PC-3 (cell line): ENCODE data around the gene RTN4. TPM values are rescaled to one million over a fixed set of nuclear protein-coding genes. Genes with fewer than 3 reads are reported as not detected.

Source experiments
- ATAC-seq: fragments of 200-7000 bp; cut with Tn5 transposase; 2 replicates; pipeline ENCODE4 v1.9.1; 2020; ENCODE audit warnings: mild to moderate bottlenecking, moderate library complexity
- BruUV-seq: library from RNA; stranded (reverse); fragments of 400-500 nt; replicated peaks from 2 replicates; lab custom pipeline; 2021; lab: Mats Ljungman, UMichigan
- CTCF ChIA-PET: fragments of 300-600 bp; sonication (Branson Sonifier 250); formaldehyde crosslinking; loops from one replicate; lab custom pipeline; 2022; ENCODE audit warnings: antibody characterized with exemption; lab: Charles Lee
- POLR2A ChIA-PET: fragments of 300-600 bp; sonication (Branson Sonifier 250); formaldehyde crosslinking; loops from one replicate; lab custom pipeline; 2022; ENCODE audit warnings: antibody characterized with exemption; ENCODE audit not compliant: unreplicated experiment; lab: Charles Lee
- DNase-seq: peaks from one replicate; pipeline ENCODE4 v3.0.0-alpha.2; 2015
- H2AFZ ChIP-seq: fragments of 300-600 bp; sonication (generic); 2 replicates; pipeline ENCODE4 v1.6.0; 2016; ENCODE audit warnings: antibody characterized with exemption, low read length
- H3F3A ChIP-seq: fragments of 300-600 bp; sonication (generic); one replicate; pipeline ENCODE4 v1.6.0; 2017; ENCODE audit warnings: antibody characterized with exemption, low read length, control low read depth, mild to moderate bottlenecking; ENCODE audit not compliant: unreplicated experiment
- H3K27ac ChIP-seq: fragments of 300-600 bp; sonication (generic); 2 replicates; pipeline ENCODE4 v1.5.1; 2016; ENCODE audit warnings: mild to moderate bottlenecking, low read length
- H3K27me3 ChIP-seq: fragments of 300-600 bp; sonication (generic); 2 replicates; pipeline ENCODE4 v1.6.1; 2016; ENCODE audit warnings: low read length, mixed read lengths
- H3K36me3 ChIP-seq: fragments of 300-600 bp; sonication (generic); 2 replicates; pipeline ENCODE4 v1.6.1; 2016; ENCODE audit warnings: low read depth, mixed run types, low read length, mixed read lengths
- H3K4me1 ChIP-seq: fragments of 300-600 bp; sonication (generic); 2 replicates; pipeline ENCODE4 v1.5.1; 2016; ENCODE audit warnings: low read length; ENCODE audit not compliant: insufficient read depth
- H3K4me2 ChIP-seq: fragments of 300-600 bp; sonication (generic); 2 replicates; pipeline ENCODE4 v1.6.0; 2016; ENCODE audit warnings: low read length
- H3K4me3 ChIP-seq: fragments of 300-600 bp; sonication (generic); 2 replicates; pipeline ENCODE4 v1.5.1; 2016; ENCODE audit warnings: mild to moderate bottlenecking, low read length, mixed read lengths
- H3K79me2 ChIP-seq: fragments of 300-600 bp; sonication (generic); 2 replicates; pipeline ENCODE4 v1.6.1; 2017; ENCODE audit warnings: low read length, mixed read lengths
- H3K9ac ChIP-seq: fragments of 300-600 bp; sonication (generic); 2 replicates; pipeline ENCODE4 v1.6.0; 2016; ENCODE audit warnings: mild to moderate bottlenecking, low read length
- H3K9me2 ChIP-seq: fragments of 300-600 bp; sonication (generic); replicated peaks from 2 replicates; pipeline ENCODE4 v1.6.1; 2016; ENCODE audit warnings: mixed run types, low read length, mixed read lengths
- H3K9me3 ChIP-seq: fragments of 300-600 bp; sonication (generic); 2 replicates; pipeline ENCODE4 v1.6.1; 2016; ENCODE audit warnings: low read length, mixed read lengths
- H4K20me1 ChIP-seq: fragments of 300-600 bp; sonication (generic); 2 replicates; pipeline ENCODE4 v1.6.1; 2016; ENCODE audit warnings: low read length, mixed read lengths
- EZH2 ChIP-seq: fragments of 300-600 bp; sonication (generic); IDR thresholded peaks from one replicate; pipeline ENCODE4 v1.6.1; 2017; ENCODE audit warnings: antibody characterized with exemption, mild to moderate bottlenecking, low read length; ENCODE audit not compliant: unreplicated experiment
- EZH2phosphoT487 ChIP-seq: fragments of 300-600 bp; sonication (generic); IDR thresholded peaks from 2 replicates; pipeline ENCODE4 v1.6.1; 2018; ENCODE audit warnings: mild to moderate bottlenecking, antibody characterized with exemption, low read length, borderline replicate concordance
- intact Hi-C: fragments of 100-400 bp; cut with micrococcal nuclease; formaldehyde crosslinking; loops from 2 replicates; pipeline ENCODE4 v1.9.0; 2023
- total RNA-seq: library from RNA; depleted of rRNA; stranded (reverse); fragments of >200 nt; gene quantifications from 2 replicates; pipeline ENCODE4 v1.2.3, GENCODE V29; 2014
- TF ChIP-seq, protein P1 (sequence below): fragments of 300-600 bp; sonication (generic); conservative IDR thresholded peaks from 2 replicates; pipeline ENCODE4 v1.5.1; 2017; ENCODE audit warnings: antibody characterized with exemption, low read depth, mild to moderate bottlenecking, low read length

The RTN4 gene
- total RNA-seq, 1 experiment from 2014 or later, result 150 TPM

DNA sequence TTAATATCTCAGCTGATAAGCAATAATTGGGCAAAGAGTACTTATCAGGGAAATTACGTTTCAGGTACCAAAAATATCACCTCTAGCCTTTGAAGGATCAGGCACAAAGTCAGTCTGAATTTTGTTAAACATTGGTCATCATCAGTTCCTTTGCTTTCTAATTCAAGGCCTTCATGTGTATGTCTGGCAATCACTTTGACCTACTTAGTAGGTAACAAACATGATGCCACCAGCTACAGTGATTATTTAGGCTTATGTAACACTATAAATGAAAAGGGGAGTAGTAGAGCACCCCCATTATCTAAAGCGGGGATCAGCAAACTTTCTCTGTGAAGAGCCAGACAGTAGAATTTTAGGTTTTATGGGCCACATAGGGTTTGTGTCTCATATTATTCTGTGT lies 75.1 kb downstream of the RTN4 start:
- ChIA-PET CTCF (interaction anchor here (0.9 kb wide), 1 partner anchor 868 kb away, joined by 3 read pairs; no protein-coding TSS in a partner anchor), POLR2A (no interaction called here)
- Histone ChIP-seq H3K79me2 (peaks cover 87% of the 10 kb centered on the region), H4K20me1 (peaks cover 13% of the 10 kb centered on the region; the same call in 1 of the 2 replicates), H3F3A (no peaks in the 10 kb centered on the region), H3K4me2 (no peak overlapping the region), H3K27me3 (no peaks in the 10 kb centered on the region), H3K27ac (no peak overlapping the region), H2AFZ (no peak overlapping the region), H3K4me3 (no peak overlapping the region), H3K9ac (no peak overlapping the region), H3K9me3 (no peaks in the 10 kb centered on the region), H3K4me1 (peaks cover 20% of the 10 kb centered on the region), H3K9me2 (no peaks in the 10 kb centered on the region), H3K36me3 (peaks cover 21% of the 10 kb centered on the region)
- no TSS peak for BruUV-seq
- no peak for DNase-seq
- TF ChIP-seq EZH2 (no peak), EZH2phosphoT487 (no peak)
- TF ChIP-seq, protein P1, sequence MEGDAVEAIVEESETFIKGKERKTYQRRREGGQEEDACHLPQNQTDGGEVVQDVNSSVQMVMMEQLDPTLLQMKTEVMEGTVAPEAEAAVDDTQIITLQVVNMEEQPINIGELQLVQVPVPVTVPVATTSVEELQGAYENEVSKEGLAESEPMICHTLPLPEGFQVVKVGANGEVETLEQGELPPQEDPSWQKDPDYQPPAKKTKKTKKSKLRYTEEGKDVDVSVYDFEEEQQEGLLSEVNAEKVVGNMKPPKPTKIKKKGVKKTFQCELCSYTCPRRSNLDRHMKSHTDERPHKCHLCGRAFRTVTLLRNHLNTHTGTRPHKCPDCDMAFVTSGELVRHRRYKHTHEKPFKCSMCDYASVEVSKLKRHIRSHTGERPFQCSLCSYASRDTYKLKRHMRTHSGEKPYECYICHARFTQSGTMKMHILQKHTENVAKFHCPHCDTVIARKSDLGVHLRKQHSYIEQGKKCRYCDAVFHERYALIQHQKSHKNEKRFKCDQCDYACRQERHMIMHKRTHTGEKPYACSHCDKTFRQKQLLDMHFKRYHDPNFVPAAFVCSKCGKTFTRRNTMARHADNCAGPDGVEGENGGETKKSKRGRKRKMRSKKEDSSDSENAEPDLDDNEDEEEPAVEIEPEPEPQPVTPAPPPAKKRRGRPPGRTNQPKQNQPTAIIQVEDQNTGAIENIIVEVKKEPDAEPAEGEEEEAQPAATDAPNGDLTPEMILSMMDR, result no peak
- no peak for ATAC-seq
- intact Hi-C loops, result no loop called here

DNA sequence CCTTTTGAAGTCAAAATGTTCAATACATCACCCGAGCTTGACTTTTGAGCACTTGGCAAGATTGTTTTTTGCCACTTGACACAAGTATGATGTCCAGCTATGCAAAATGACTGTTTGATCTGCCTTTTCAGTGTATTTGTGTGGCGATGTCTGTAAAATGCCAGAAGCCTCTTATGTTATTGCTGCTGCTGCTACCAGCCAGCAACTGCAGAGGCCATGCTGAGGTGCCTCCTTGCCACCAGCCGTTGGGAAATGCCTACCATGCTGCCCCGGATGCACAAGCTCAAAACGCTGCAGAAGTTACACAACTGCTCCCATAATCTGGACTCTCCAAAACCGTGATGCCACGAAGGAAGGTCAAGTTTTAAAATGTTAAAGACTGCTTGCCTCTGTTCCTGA lies 80.3 kb downstream of the RTN4 start:
- no TSS peak for BruUV-seq
- Histone ChIP-seq H3K4me3 (no peak overlapping the region), H3K36me3 (peaks cover 39% of the 10 kb centered on the region), H3K9ac (no peak overlapping the region), H3K79me2 (peaks cover 35% of the 10 kb centered on the region), H2AFZ (no peak overlapping the region), H3K9me2 (no peaks in the 10 kb centered on the region), H3F3A (no peaks in the 10 kb centered on the region), H3K4me2 (no peak overlapping the region), H3K9me3 (no peaks in the 10 kb centered on the region), H3K27ac (no peak overlapping the region), H3K27me3 (no peaks in the 10 kb centered on the region), H3K4me1 (peaks cover 19% of the 10 kb centered on the region), H4K20me1 (peaks cover 8% of the 10 kb centered on the region; the same call in 1 of the 2 replicates)
- ATAC-seq (no peak), DNase-seq (no peak)
- ChIA-PET POLR2A (no interaction called here), CTCF (interaction anchor here (0.6 kb wide), 1 partner anchor 71 kb away, joined by 10 read pairs; no protein-coding TSS in a partner anchor)
- intact Hi-C loops, result loop anchor here (5.0 kb wide), 1 partner anchor 42 kb away; no protein-coding TSS in a partner anchor
- TF ChIP-seq, protein P1, result no peak
- TF ChIP-seq EZH2phosphoT487 (no peak), EZH2 (no peak)

DNA sequence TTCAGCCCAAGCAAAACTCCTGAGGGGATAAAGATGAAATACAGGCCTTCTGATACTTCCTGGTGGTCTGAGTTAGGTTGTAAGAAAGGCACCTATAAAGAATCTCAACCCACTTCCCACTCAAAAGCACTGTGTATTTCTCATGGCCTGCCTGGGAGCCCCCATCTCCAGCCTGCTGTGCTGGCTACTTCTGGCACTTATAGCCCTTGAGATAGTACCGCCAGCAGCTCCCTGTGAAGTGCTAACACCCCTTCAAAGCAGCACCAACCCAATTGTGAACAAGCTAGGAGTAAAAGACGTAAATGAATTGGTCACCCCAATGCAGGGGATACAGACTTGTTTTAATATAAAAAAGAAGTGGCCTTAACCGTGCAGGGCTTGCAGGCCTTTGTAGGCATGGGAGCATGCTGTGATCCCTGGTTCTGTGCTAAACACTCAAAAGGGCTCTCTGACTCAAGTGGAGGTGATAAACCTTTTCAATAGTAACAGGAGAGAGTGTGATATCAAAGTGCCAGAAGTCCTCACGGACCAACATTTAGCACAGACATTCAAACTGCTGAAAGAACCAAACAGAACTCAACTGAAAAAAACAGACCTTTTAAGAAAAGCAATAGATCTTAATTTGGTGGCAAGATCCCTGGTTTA lies 80.8 kb downstream of the RTN4 start:
- Histone ChIP-seq H3K9me3 (no peaks in the 10 kb centered on the region), H3F3A (no peaks in the 10 kb centered on the region), H3K9ac (no peak overlapping the region), H3K79me2 (peaks cover 30% of the 10 kb centered on the region), H3K4me2 (no peak overlapping the region), H3K27me3 (no peaks in the 10 kb centered on the region), H4K20me1 (0 out of 2 replicates have a peak, but pooled peaks cover 4% of the 10 kb centered on the region), H3K36me3 (peaks cover 39% of the 10 kb centered on the region), H3K27ac (no peak overlapping the region), H2AFZ (no peak overlapping the region), H3K4me1 (peaks cover 21% of the 10 kb centered on the region), H3K9me2 (no peaks in the 10 kb centered on the region), H3K4me3 (no peak overlapping the region)
- TF ChIP-seq, protein P1, result no peak
- TF ChIP-seq EZH2, result no peak
- no peak for TF ChIP-seq EZH2phosphoT487
- DNase-seq, result no peak
- intact Hi-C loops, result no loop called here
- CTCF ChIA-PET, result no interaction called here
- ATAC-seq, result no peak
- POLR2A ChIA-PET, result no interaction called here
- BruUV-seq, result no TSS peak
